GM12878 (cell line): ENCODE data around the gene SIN3B. TPM values are rescaled to one million over a fixed set of nuclear protein-coding genes. Genes with fewer than 3 reads are reported as not detected.

ENCODE experiments used
- ETV6 ChIP-seq, 2 experiments: fragments of 450-650 bp in 1 of 2; IDR thresholded peaks in 1 of 2; conservative IDR thresholded peaks in 1 of 2; 2 replicates each; pipeline ENCODE4 v1.6.1; 2014; ENCODE audit warnings: antibody characterized with exemption in 1 of 2, borderline replicate concordance in 1 of 2, low read depth in 1 of 2, mild to moderate bottlenecking in 1 of 2, moderate library complexity in 1 of 2
- FOXM1 ChIP-seq: IDR thresholded peaks from 2 replicates; pipeline ENCODE4 v1.6.1; 2012; ENCODE audit warnings: low read depth, mild to moderate bottlenecking, inconsistent platforms, low read length, moderate library complexity
- HDGF ChIP-seq: fragments of 450-650 bp; IDR thresholded peaks from 2 replicates; pipeline ENCODE4 v1.6.1; 2016; ENCODE audit warnings: antibody characterized with exemption
- NFIC ChIP-seq: IDR thresholded peaks from 2 replicates; pipeline ENCODE4 v1.6.1; 2012; ENCODE audit warnings: low read depth, mild to moderate bottlenecking, inconsistent platforms, low read length, moderate library complexity
- POLR2AphosphoS5 ChIP-seq: IDR thresholded peaks from 2 replicates; pipeline ENCODE4 v1.6.1; 2011; ENCODE audit warnings: mild to moderate bottlenecking, low read length, inconsistent platforms
- SIX5 ChIP-seq: IDR thresholded peaks from 2 replicates; pipeline ENCODE4 v1.6.1; 2011; ENCODE audit warnings: mild to moderate bottlenecking, low read depth, low read length, moderate library complexity; ENCODE audit not compliant: severe bottlenecking
- ZSCAN29 ChIP-seq: fragments of 450-650 bp; IDR thresholded peaks from 2 replicates; pipeline ENCODE4 v1.6.1; 2017; ENCODE audit warnings: mild to moderate bottlenecking, moderate library complexity
- polyA plus RNA-seq, 11 experiments: library from polyadenylated mRNA; depleted of rRNA in 4 of 11; unstranded in 6 of 11; stranded (reverse) in 5 of 11; fragments of >200 nt; fragmentation: Nextera tagmentation in 4 of 11; fragmentation: Illumina TruSeq in 1 of 11; extraction: Ambion mirVana in 4 of 11; extraction: Trizol in 1 of 11; gene quantifications; 1 replicate in 1 of 11; 2 replicates in 10 of 11; pipeline versions ENCODE4 v1.2.1 to v1.2.3, GENCODE V29; 2011 to 2016; ENCODE audit warnings: inconsistent platforms in 2 of 11, missing spikeins in 2 of 11, low read depth in 1 of 11
- total RNA-seq, 4 experiments: library from RNA; depleted of rRNA in 3 of 4; stranded (reverse); fragments of >200 nt in 3 of 4; fragmentation: Illumina TruSeq in 1 of 4; extraction: Trizol in 1 of 4; gene quantifications; 2 replicates each; pipeline versions ENCODE4 v1.2.1 to v1.2.3, GENCODE V29; 2013 to 2021
- TF ChIP-seq, protein P1 (sequence below): fragments of 450-650 bp; IDR thresholded peaks from 2 replicates; pipeline ENCODE4 v1.6.1; 2017; ENCODE audit warnings: mild to moderate bottlenecking, moderate library complexity
- TF ChIP-seq, protein P2 (sequence below): IDR thresholded peaks from 2 replicates; pipeline ENCODE4 v1.6.1; 2012; ENCODE audit warnings: mild to moderate bottlenecking, low read depth, low read length

SIN3B gene
- total and polyA plus RNA-seq, 10 of the 15 experiments (the other 5 are each of a cell fraction or from before 2014, with no cell fraction given) = 0.68 to 34.5 (median 15.8) TPM

DNA sequence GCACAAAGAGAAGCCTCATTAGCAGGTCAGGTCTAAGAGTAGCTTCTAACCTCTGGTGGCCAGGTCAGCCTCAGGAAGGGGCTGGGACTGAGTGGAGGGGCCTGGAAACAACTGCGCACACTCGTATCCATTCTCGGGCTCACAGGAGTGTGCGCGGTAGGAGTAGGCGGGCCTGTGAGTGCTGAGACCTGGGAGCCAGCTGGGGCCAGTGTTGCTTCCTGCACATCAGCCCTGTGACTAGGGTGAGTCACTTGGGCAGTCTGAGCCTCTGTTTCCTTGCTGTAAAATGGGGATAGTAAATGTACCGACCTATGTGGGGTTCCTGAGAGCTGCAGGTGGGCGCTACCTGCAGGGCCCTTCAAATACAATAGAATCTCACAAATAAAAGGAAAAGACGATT, 26.9 kb downstream of the SIN3B start (continued):
- TF ChIP-seq, protein P1, sequence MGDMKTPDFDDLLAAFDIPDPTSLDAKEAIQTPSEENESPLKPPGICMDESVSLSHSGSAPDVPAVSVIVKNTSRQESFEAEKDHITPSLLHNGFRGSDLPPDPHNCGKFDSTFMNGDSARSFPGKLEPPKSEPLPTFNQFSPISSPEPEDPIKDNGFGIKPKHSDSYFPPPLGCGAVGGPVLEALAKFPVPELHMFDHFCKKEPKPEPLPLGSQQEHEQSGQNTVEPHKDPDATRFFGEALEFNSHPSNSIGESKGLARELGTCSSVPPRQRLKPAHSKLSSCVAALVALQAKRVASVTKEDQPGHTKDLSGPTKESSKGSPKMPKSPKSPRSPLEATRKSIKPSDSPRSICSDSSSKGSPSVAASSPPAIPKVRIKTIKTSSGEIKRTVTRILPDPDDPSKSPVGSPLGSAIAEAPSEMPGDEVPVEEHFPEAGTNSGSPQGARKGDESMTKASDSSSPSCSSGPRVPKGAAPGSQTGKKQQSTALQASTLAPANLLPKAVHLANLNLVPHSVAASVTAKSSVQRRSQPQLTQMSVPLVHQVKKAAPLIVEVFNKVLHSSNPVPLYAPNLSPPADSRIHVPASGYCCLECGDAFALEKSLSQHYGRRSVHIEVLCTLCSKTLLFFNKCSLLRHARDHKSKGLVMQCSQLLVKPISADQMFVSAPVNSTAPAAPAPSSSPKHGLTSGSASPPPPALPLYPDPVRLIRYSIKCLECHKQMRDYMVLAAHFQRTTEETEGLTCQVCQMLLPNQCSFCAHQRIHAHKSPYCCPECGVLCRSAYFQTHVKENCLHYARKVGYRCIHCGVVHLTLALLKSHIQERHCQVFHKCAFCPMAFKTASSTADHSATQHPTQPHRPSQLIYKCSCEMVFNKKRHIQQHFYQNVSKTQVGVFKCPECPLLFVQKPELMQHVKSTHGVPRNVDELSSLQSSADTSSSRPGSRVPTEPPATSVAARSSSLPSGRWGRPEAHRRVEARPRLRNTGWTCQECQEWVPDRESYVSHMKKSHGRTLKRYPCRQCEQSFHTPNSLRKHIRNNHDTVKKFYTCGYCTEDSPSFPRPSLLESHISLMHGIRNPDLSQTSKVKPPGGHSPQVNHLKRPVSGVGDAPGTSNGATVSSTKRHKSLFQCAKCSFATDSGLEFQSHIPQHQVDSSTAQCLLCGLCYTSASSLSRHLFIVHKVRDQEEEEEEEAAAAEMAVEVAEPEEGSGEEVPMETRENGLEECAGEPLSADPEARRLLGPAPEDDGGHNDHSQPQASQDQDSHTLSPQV = no peak
- TF ChIP-seq NFIC (no peak), SIX5 (no peak), ETV6 (conservative IDR thresholded peaks at IDR 0.05 in 1 of 2, IDR thresholded peaks at IDR 0.05 in 1 of 2; ENCODE audit: borderline replicate concordance in 1 of 2, low read depth in 1 of 2) (no peak), HDGF (no peak), FOXM1 (no peak), POLR2AphosphoS5 (no peak), ZSCAN29 (no peak)
- TF ChIP-seq, protein P2, sequence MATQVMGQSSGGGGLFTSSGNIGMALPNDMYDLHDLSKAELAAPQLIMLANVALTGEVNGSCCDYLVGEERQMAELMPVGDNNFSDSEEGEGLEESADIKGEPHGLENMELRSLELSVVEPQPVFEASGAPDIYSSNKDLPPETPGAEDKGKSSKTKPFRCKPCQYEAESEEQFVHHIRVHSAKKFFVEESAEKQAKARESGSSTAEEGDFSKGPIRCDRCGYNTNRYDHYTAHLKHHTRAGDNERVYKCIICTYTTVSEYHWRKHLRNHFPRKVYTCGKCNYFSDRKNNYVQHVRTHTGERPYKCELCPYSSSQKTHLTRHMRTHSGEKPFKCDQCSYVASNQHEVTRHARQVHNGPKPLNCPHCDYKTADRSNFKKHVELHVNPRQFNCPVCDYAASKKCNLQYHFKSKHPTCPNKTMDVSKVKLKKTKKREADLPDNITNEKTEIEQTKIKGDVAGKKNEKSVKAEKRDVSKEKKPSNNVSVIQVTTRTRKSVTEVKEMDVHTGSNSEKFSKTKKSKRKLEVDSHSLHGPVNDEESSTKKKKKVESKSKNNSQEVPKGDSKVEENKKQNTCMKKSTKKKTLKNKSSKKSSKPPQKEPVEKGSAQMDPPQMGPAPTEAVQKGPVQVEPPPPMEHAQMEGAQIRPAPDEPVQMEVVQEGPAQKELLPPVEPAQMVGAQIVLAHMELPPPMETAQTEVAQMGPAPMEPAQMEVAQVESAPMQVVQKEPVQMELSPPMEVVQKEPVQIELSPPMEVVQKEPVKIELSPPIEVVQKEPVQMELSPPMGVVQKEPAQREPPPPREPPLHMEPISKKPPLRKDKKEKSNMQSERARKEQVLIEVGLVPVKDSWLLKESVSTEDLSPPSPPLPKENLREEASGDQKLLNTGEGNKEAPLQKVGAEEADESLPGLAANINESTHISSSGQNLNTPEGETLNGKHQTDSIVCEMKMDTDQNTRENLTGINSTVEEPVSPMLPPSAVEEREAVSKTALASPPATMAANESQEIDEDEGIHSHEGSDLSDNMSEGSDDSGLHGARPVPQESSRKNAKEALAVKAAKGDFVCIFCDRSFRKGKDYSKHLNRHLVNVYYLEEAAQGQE = no peak
